Endothelial cell of umbilical vein (primary cell): ENCODE results near the gene SSH2. TPM values are rescaled to one million over a fixed set of nuclear protein-coding genes. Genes with fewer than 3 reads are reported as not detected.
A peak's percentile ranks its signal among the peaks of the same experiment; 100 is the strongest.

ENCODE experiments used
- BruUV-seq: library from RNA; stranded (reverse); fragments of 400-500 nt; replicated peaks from 2 replicates; lab custom pipeline; 2021; lab: Mats Ljungman, UMichigan
- CTCF ChIA-PET: fragments of 300-600, 350-600 bp; sonication (Branson Sonifier 250); formaldehyde crosslinking; loops from one replicate; lab custom pipeline; 2021; ENCODE audit warnings: antibody characterized with exemption, inconsistent platforms; lab: Charles Lee
- POLR2A ChIA-PET: fragments of 300-600, 350-600 bp; sonication (Branson Sonifier 250); formaldehyde crosslinking; loops from one replicate; lab custom pipeline; 2021; ENCODE audit warnings: antibody characterized with exemption, inconsistent platforms; lab: Charles Lee
- DNase-seq: peaks from one replicate; pipeline ENCODE4 v3.0.0-alpha.2; 2011; ENCODE audit warnings: low read depth, low spot score
- FAIRE-seq: peaks from 2 replicates; lab custom pipeline; 2011; peaks lifted over from hg19 to GRCh38; lab: Jason Lieb, UNC
- H2AFZ ChIP-seq: 2 replicates; pipeline ENCODE4 v1.6.0; 2012; ENCODE audit warnings: low read depth, low read length, control low read depth, inconsistent platforms
- H3K27ac ChIP-seq: 2 replicates; pipeline ENCODE4 v1.5.1; 2011; ENCODE audit warnings: low read depth, mild to moderate bottlenecking, control low read depth, low read length, moderate library complexity; ENCODE audit not compliant: insufficient read depth
- H3K27me3 ChIP-seq, 2 experiments: 2 replicates each; pipeline versions ENCODE4 v1.6.0 to v1.6.1; 2011; ENCODE audit warnings: low read length in 2 of 2, mixed read lengths in 1 of 2; ENCODE audit not compliant: control insufficient read depth in 2 of 2, insufficient read depth in 2 of 2
- H3K36me3 ChIP-seq, 2 experiments: 2 replicates in 1 of 2; 3 replicates in 1 of 2; pipeline ENCODE4 v1.5.1; 2011; ENCODE audit warnings: low read length in 2 of 2, mild to moderate bottlenecking in 1 of 2, moderate library complexity in 1 of 2; ENCODE audit not compliant: control insufficient read depth in 2 of 2, insufficient read depth in 2 of 2; ENCODE audit errors: extremely low read depth in 1 of 2
- H3K4me1 ChIP-seq: 3 replicates; pipeline ENCODE4 v1.5.1; 2011; ENCODE audit warnings: mild to moderate bottlenecking, low read length; ENCODE audit not compliant: control insufficient read depth, insufficient read depth; ENCODE audit errors: extremely low read depth
- H3K4me2 ChIP-seq: 2 replicates; pipeline ENCODE4 v1.6.1; 2011; ENCODE audit warnings: low read length, control low read depth, mixed read lengths; ENCODE audit not compliant: insufficient read depth
- H3K4me3 ChIP-seq, 3 experiments: fragments of 200-600 bp in 1 of 3; sonication (generic), shearing (Covaris generic) in 1 of 3; replicated peaks in 1 of 3; 2 replicates each; pipeline ENCODE4 v1.5.1; 2011 to 2016; ENCODE audit warnings: control low read depth in 3 of 3, low read length in 3 of 3, mild to moderate bottlenecking in 2 of 3, inconsistent platforms in 1 of 3, low read depth in 1 of 3, moderate library complexity in 1 of 3; ENCODE audit not compliant: insufficient read depth in 1 of 3
- H3K79me2 ChIP-seq: 2 replicates; pipeline ENCODE4 v1.6.0; 2012; ENCODE audit warnings: low read length, inconsistent platforms; ENCODE audit not compliant: control insufficient read depth, insufficient read depth
- H3K9ac ChIP-seq: replicated peaks from 2 replicates; pipeline ENCODE3; 2011; ENCODE audit warnings: low read length, control low read depth; ENCODE audit not compliant: insufficient read depth; ENCODE audit errors: extremely low read depth
- H3K9me1 ChIP-seq: replicated peaks from 3 replicates; pipeline ENCODE4 v1.6.0; 2011; ENCODE audit warnings: mild to moderate bottlenecking, low read length; ENCODE audit not compliant: control insufficient read depth, insufficient read depth; ENCODE audit errors: extremely low read depth
- H3K9me3 ChIP-seq: replicated peaks from 2 replicates; pipeline ENCODE4 v1.5.1; 2012; ENCODE audit warnings: low read length, inconsistent platforms; ENCODE audit not compliant: control insufficient read depth, insufficient read depth
- H4K20me1 ChIP-seq: replicated peaks from 2 replicates; pipeline ENCODE3; 2011; ENCODE audit warnings: mild to moderate bottlenecking, low read length; ENCODE audit not compliant: control insufficient read depth, insufficient read depth; ENCODE audit errors: extremely low read depth
- CTCF ChIP-seq, 2 donors: IDR thresholded peaks; 1 replicate in 1 of 2; 2 replicates in 1 of 2; pipeline ENCODE4 v1.5.1; 2011; ENCODE audit warnings: low read length in 2 of 2, mild to moderate bottlenecking in 2 of 2, moderate library complexity in 2 of 2, control low read depth in 1 of 2, inconsistent platforms in 1 of 2, low read depth in 1 of 2; ENCODE audit not compliant: insufficient read depth in 1 of 2; ENCODE audit errors: extremely low read depth in 1 of 2
- EZH2 ChIP-seq: IDR thresholded peaks from 2 replicates; pipeline ENCODE4 v1.6.1; 2012; ENCODE audit warnings: borderline replicate concordance, low read depth, mild to moderate bottlenecking, moderate library complexity, low read length, inconsistent platforms; ENCODE audit not compliant: severe bottlenecking
- FOS ChIP-seq: IDR thresholded peaks from 2 replicates; pipeline ENCODE4 v1.6.1; 2011; ENCODE audit warnings: mild to moderate bottlenecking, low read length, moderate library complexity, borderline replicate concordance; ENCODE audit not compliant: insufficient read depth
- GATA2 ChIP-seq: IDR thresholded peaks from 2 replicates; pipeline ENCODE4 v1.7.0; 2011; ENCODE audit warnings: low read depth, mild to moderate bottlenecking, moderate library complexity, mixed read lengths, low read length; ENCODE audit not compliant: insufficient read length, insufficient read depth
- JUN ChIP-seq: IDR thresholded peaks from 2 replicates; pipeline ENCODE4 v1.6.1; 2011; ENCODE audit warnings: borderline replicate concordance, low read depth; ENCODE audit not compliant: insufficient read length, insufficient read depth
- MAX ChIP-seq: IDR thresholded peaks from 2 replicates; pipeline ENCODE4 v1.6.1; 2011; ENCODE audit not compliant: insufficient read depth, insufficient read length
- MYC ChIP-seq: IDR thresholded peaks from one replicate; pipeline ENCODE4 v1.6.1; 2011; ENCODE audit warnings: mild to moderate bottlenecking, low read depth, low read length
- POLR2A ChIP-seq: IDR thresholded peaks from 2 replicates; pipeline ENCODE4 v1.6.1; 2012; ENCODE audit warnings: low read depth, mild to moderate bottlenecking, control low read depth, low read length
- POLR2AphosphoS5 ChIP-seq: IDR thresholded peaks from 2 replicates; pipeline ENCODE4 v1.6.1; 2012; ENCODE audit warnings: low read depth, mild to moderate bottlenecking, control low read depth, low read length, moderate library complexity; ENCODE audit not compliant: insufficient read depth
- dilution Hi-C: fragments of 300-500 bp; cut with MboI; formaldehyde crosslinking; loops from one replicate; pipeline ENCODE4 v1.15.0; 2019; ENCODE audit warnings: low sequenced_read_pairs; ENCODE audit not compliant: extremely low pct_ligation_motif_present
- intact Hi-C: fragments of 100-400 bp; cut with micrococcal nuclease; formaldehyde crosslinking; loops from one replicate; pipeline ENCODE4 v1.10.0; 2022
- polyA plus RNA-seq, 4 experiments: library from polyadenylated mRNA; depleted of rRNA in 3 of 4; stranded (reverse) in 3 of 4; unstranded in 1 of 4; fragments of >200 nt; gene quantifications; 2 replicates each; pipeline versions ENCODE4 v1.2.1 to v1.2.3, GENCODE V29; 2011 to 2012; ENCODE audit warnings: missing spikeins in 1 of 4
- total RNA-seq: library from RNA; stranded (reverse); gene quantifications from 2 replicates; pipeline ENCODE4 v1.2.3, GENCODE V29; 2021

Gene SSH2
- total and polyA plus RNA-seq, 2 donors (not counting 3 experiments of a cell fraction or from before 2014, with no cell fraction given): 24.6 to 60.9 TPM

GRCh38 chr17:29761040-29761761 lies 168.8 kb downstream of the SSH2 start:
- Histone ChIP-seq H3K27me3 (no peaks in the 10 kb centered on the region), H3K4me3 (peak overlapping the region; percentile 56 to 93 (median 89)), H3K9me1 (no peaks in the 10 kb centered on the region), H3K4me1 (peaks cover 11% of the 10 kb centered on the region), H4K20me1 (no peaks in the 10 kb centered on the region), H3K27ac (peak overlapping the region; percentile 84), H3K9ac (peak overlapping the region; percentile 76), H3K36me3 (no peaks in the 10 kb centered on the region), H3K9me3 (no peaks in the 10 kb centered on the region), H3K79me2 (peaks cover 31% of the 10 kb centered on the region), H3K4me2 (peak overlapping the region; percentile 94), H2AFZ (peak overlapping the region; percentile 73)
- dilution Hi-C loops (no loop called here), intact Hi-C loops (loop anchor here (1.0 to 5.0 kb wide), 4 partner anchors 17 to 144 kb away; no protein-coding TSS in a partner anchor)
- no TSS peak for BruUV-seq
- CTCF ChIA-PET: interaction anchor here (0.9 to 2.9 kb wide), 14 partner anchors 10 to 180 kb away, joined by 3 to 27 read pairs (median 5); no protein-coding TSS in a partner anchor
- FAIRE-seq: peak; percentile 24
- peak; percentile 89 for DNase-seq
- TF ChIP-seq EZH2 (no peak), JUN (no peak), CTCF (IDR thresholded peaks at IDR 0.05; ENCODE audit: extremely low read depth in 1 of 2, insufficient read depth in 1 of 2, low read depth in 1 of 2, low read length in 2 of 2) (no peak), POLR2A (peak; percentile 90), MAX (no peak), MYC (no peak), GATA2 (no peak), POLR2AphosphoS5 (peak; percentile 90), FOS (no peak)
- POLR2A ChIA-PET: interaction anchor here (0.7 to 1.5 kb wide), 5 partner anchors 15 to 122 kb away, joined by 4 to 5 read pairs (median 4); no protein-coding TSS in a partner anchor
